Superior temporal gyrus (tissue), 1 donor: ENCODE data around the gene ABT1.

Experiments
- DNase-seq: peaks from one replicate; pipeline ENCODE4 v3.0.0-alpha.2; 2016; ENCODE audit errors: extremely low spot score

The ABT1 gene

DNA sequence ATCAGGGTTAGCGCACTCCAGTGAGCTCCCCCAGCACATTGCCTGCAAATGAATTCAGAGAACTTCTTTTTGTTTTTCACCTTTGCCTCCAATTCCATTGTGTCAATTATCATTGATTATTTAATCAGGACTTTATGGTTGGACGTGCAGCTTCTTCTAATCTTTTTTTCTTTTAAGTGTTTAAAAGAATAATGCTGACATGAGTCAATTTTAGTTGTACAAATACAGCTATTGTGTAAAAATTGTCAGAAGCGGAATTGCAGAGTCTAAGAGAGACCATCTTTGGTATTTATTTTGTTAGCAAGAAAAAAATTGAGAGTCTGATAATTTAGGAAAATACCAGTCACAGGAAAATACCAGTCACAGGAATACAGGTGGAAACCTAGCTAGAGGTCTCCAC, 5.5 kb downstream of the ABT1 start:
- DNase-seq, result no peak

DNA sequence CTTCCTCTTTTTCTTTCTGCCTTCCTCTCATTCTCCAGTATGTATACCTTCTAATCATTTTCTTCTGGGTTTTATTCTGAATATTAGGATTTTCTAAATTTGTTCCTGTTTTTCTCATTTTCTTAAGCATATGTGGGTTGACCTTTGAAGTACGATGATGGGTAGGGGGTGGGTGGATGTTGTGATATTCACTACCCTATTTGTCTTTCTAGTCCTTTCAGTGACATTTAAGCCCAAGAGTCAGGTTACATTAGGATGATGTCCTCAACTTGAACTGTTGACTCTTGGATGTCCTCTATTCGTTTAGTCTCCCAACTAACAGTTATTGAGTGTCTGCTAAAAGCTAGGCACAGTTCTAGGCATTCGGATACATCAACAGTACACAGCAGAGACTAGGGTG, 7.3 kb downstream of the ABT1 start:
- no peak for DNase-seq

- DNase-seq, result no peak
Observed at GRCh38 chr6:26604797-26605196, 8.0 kb downstream of the ABT1 start.

DNA sequence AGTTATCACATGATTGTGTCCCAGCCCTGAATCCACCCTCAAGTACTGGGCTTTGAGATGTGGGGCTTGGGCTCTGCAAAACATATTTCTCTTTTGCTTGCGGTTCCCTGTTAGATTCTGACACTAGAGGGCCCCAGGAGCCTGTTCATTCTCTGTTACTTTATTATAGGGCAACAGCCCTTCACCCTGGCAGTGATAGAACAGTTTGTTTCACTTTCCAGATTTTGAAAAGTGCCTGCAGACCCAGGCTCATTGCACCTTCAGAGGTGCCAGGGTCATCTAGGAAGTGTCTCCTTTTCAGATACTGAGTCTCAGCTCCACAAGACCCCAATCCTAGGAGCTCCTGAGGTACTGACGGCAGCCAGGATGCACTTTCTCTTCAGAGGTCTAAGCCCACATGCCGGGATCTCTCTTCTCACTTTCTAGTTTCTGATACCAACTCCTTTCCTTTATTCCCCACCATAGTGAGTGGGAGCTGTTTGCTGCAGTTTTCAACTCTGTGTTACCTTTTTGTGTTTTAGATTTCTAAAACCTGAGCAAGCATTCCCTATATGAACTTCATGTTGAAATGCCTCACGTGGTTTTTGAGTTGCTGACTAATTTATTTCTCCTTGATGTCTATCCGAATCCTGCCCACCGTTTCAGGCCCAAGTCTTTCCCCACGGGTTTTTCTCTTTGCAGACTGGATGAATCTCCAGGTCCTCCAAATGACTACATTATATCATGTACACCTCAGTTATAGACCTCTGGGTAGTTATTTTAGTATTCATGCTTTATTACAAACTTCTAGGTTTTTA, 10.9 kb downstream of the ABT1 start:
- DNase-seq, result peak; percentile 79

DNA sequence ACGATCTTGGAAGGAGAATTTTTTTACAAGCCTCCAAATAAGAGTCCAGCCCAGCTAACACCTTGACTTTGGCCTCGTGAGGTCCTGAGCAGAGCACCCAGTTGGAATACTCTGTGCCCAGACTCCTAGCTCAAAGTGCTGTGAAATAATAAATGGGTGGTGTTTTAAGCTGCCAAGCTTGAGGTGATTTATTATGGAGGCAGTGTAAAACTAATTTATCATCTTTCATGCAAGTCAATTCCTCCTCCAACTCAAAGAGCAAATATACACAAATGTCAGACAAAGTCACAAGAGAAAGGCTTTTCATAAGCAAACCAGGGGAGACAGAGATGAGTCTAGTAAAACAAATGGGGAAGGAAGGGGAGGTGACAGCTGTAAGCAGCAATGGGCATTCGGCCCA, 12.7 kb downstream of the ABT1 start:
- no peak for DNase-seq

DNA sequence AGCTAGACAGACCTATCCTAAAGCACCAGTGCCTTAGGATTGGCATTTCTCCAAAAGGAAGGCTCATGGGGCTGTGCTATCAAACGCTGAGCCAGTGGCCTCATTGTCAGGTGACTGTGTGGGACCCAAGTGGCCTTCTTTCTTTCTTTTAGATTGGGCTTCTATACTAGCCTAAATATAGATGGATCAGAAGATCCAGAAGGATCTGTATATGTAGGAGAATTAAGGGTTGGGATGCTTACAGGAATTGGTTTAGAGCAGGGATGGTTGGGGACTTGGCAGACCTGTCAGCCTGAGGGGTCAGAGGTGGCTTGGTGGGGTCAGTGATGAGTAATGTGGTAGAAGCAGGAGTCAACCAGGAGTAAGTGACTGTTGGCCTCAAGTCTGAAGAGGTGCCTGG, 14.8 kb downstream of the ABT1 start:
- no peak for DNase-seq

DNA sequence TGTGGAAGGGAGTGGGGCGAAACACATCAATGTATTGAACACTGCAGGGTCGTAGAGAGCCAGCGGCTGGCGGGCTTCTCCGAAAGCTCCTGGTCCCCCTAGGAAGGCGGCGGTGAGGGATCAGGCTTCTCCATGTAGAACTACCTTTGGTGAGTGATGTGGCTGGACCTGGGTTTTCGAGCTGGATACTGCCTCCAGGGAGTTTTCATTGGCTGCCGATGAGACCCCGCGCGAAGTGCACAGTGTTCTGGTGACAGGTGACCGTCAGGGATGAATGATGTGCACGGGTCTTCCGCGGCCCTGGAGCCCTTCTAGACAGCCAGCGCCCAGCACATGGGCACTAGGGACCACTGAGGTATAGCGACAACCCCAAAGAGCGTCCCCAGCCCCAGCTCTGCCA, 16.4 kb downstream of the ABT1 start:
- DNase-seq, result no peak

- no peak for DNase-seq
Observed at GRCh38 chr6:26613689-26614683, 17.2 kb downstream of the ABT1 start.

GRCh38 chr6:26623339-26623859, 26.6 kb downstream of the ABT1 start:
- DNase-seq, result no peak

DNA sequence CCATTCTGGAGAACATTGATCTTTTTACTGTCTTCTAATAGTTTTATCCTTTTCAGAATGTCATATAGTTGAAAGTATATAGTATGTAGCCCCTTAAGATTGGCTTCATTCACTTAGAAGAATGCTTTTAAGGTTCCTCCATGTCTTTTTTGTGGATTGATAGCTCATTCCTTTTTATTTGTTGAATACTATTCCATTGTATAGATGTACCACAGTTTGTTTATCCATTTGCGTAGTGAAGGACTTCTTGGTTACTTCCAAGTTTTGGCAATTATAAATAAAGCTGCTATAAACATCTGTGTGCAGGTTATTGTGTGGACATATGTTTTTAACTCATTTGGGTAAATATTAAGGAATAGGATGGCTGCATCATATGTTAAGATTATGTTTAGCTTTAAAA, 27.8 kb downstream of the ABT1 start:
- DNase-seq, result no peak

DNA sequence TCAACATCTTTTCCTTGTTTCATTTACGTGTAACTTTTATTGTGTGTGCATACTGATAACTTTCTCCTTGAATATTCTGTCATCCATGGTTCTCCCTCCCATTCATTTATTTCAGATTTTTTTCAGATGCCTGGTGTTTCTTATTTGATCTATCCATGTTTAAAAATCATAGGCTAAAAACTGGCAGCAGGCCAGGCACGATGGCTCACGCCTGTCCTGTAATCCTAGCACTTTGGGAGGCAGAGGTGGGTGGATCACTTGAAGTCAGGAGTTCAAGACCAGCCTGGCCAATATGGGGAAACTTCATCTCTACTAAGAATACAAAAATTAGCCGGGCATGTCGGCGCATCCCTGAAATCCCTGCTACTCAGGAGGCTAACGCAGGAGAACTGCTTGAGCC, 31.1 kb downstream of the ABT1 start:
- no peak for DNase-seq

GRCh38 chr6:26629359-26629758, 32.6 kb downstream of the ABT1 start:
- no peak for DNase-seq

GRCh38 chr6:26640806-26641205, 44.1 kb downstream of the ABT1 start:
- DNase-seq, result no peak

GRCh38 chr6:26646074-26646473, 49.3 kb downstream of the ABT1 start:
- no peak for DNase-seq
